ENCODE data around the gene RELN.
"Not testable (repeated sequence)": the region's sequence is repeated elsewhere in the genome, so short reads cannot be mapped to it uniquely, and the experiment has no call there.

Gene RELN

GRCh38 chr7:103940382-103941268, 48.8 kb downstream of the RELN start:
- FAIRE-seq, result no peak

GRCh38 chr7:103937680-103938079, 51.8 kb downstream of the RELN start:
- no peak for FAIRE-seq

GRCh38 chr7:103936558-103936957, 52.9 kb downstream of the RELN start:
- FAIRE-seq, result no peak

GRCh38 chr7:103934508-103934907, 55.0 kb downstream of the RELN start:
- no peak for FAIRE-seq

GRCh38 chr7:103932389-103932788, 57.1 kb downstream of the RELN start:
- FAIRE-seq, result no peak

GRCh38 chr7:103929901-103930311, 59.6 kb downstream of the RELN start:
- no peak for FAIRE-seq

- no peak for FAIRE-seq
Measured at GRCh38 chr7:103928581-103928980, 60.9 kb downstream of the RELN start.

DNA sequence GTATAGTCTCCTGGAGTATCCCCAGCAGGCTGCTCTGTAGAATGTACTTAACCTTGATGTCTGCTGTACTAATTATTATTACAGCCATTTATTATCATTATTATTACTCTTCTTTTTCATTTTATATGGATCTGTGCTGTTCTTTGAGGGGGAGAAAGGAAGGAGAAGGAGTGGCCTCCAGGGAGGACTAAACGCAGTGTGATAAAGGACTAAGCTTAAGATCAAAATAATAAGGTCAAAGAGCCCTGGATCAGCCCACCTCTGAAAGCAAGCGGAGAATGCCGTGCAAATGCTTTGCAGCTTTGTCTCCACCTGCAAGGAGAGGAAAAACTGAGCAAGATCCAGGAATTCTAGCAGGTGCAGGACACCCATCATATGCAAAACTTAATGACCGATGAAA, 65.3 kb downstream of the RELN start:
- no peak for FAIRE-seq

DNA sequence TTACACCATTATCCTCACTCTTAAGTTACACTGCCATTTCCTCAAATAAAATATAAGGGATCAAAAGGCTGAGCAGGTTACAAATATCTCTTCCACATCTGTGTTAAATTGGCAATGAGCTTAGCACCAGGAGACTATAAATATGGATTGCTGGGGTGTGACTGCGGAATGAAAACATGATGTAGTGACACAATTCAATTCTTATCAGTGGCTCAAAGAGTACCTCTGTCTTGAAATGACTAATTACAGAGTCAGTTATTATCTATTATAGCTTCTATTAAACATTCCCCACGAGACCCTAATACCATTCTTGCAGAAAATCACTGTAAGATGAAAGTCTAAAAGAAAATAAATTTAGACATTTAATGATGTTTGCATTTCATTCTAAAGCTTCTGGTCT, 67.1 kb downstream of the RELN start:
- no peak for FAIRE-seq

DNA sequence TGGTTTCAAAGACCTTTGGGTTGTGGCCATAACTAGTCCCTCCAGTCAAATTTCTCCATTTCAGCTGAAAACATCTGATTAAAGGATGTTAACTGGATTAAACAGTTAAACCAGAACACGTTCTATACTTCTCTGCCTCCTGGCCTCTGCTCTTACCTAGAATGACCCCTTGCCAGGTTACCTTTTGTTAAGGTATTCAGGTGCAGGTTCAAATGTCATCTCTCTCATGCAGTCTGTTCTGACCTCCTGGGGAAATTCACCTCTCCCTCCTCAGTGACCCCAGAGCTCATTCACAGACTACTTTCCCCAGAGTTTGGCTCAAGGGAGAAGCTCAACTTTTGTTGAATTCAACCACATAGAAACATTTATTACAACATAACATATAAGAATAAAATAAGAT, 67.8 kb downstream of the RELN start:
- no peak for FAIRE-seq

- no peak for FAIRE-seq
Measured at GRCh38 chr7:103919272-103919868, 70.1 kb downstream of the RELN start.

DNA sequence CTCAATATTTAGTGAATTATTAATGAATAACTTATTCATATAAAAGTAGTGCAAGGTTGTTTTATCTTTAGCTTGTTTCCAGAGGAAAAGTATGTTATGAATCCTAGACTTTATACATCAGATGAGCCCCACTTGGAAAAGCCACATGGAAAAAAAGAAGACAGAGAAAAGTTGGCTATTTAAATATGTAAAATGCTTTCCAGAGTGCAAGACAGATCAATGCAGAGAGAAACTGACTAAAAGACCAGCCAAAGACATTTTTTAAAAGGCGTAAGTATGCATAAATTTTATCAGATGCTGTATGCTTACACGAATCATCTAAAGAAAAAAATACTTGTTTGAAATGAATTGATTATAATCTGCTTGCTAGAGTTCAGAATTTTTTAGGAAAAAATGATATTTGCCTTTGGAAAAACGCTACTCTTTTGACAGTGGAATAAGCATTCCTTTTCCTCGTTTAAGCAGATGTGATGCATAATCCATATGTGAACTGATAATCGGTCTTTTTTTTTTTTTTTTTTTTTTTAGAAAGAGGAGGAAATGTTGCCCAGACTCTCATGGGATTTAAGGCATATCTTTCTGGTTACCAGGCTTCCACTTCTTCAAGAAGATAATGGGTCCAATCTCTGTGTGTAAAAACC, 70.7 kb downstream of the RELN start:
- FAIRE-seq, result no peak

DNA sequence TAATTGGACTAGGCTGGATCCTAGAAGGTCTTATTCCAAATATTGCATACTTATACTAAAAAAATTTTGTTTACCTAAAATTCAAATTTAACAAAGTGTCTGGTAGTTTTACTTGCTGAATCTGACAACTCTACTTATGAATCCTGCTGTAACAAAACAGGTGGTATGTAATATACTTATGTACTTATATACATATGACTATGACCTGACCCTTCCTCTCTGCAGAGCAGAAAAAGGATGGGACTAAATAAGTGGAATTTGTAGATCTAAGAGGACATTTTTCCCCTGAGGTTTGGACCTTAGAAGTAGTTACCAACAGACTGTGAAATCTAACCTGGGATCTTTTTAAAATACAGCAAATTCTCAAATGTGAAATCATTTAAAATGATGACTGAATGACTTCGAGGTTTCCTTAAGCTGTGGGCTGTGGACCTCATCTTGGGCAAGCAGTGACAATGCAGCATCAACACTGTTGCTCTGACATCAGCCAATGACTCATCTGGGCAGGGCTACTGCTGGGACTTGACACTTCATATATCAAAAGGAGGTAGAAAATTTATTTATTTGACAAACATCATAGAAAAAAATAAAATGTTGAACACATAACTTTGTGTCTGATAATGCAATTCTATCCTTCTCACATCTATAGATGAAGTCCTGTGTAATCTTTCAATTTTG, 73.6 kb downstream of the RELN start:
- no peak for FAIRE-seq

DNA sequence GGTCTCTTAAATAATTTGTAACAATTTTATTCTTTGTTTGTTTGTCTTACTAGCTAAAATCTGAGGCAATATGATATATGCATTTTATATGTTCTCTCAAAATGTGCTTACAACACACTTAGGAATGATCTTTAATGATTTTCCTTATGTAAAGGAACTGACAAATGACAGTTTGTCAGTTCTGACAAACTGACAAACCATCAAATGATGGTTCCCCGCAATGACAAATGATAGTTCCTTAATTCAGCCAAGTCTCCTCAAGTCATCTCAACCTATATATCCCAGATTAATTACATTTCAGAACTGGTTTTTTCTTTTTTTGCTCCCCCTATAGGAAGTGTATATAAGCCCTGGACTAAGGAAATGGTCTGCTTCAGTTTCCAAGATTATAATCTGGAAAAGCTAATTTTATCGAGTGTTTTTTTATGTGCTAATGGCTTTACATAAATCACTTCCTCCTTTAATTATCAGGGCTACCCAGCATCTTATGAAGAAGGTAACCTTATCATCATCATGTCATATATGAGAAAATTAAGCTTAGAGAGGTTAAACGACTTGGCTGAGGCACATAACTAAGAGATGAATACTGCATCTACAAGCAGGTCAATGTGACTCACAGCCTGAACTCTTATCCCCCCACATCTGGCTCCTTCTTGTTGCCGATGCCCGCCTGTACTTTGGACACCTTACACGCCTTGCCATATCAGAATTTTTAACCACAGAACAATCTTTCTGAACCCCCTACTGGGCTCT, 75.1 kb downstream of the RELN start:
- no peak for FAIRE-seq

DNA sequence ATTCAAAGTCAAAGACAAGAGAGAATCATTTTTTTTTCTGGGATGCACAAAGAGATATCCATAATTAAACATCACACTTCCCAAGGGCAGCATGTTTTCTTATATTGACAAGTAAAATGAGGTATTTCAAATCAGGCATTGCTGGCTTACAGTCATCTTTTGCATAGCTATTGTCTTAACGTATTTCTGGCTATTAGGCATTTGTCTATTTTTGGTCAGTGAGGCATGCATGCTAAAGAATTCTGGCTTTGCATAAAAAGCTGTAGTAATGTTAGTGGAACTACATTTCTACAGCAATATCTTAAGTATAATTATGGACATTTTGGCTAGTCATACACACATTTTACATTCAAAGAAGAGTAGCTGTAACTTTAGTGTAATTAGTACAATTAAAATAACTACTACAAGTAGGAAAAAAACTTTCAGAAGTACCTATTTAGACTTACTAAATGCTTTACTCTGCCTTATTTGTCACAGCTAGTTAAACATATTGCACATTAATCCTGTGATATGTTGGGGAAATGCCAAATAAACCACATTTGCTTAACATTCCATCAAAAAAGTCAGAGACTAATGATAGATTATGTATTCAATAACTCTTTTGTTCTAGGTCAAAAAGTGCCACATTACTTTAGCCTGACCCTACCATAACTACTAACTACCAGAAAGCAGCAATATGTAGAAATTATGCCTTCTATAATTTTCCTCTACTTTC, 76.4 kb downstream of the RELN start:
- no peak for FAIRE-seq

GRCh38 chr7:103911015-103911414, 78.4 kb downstream of the RELN start:
- not testable (repeated sequence) for FAIRE-seq

DNA sequence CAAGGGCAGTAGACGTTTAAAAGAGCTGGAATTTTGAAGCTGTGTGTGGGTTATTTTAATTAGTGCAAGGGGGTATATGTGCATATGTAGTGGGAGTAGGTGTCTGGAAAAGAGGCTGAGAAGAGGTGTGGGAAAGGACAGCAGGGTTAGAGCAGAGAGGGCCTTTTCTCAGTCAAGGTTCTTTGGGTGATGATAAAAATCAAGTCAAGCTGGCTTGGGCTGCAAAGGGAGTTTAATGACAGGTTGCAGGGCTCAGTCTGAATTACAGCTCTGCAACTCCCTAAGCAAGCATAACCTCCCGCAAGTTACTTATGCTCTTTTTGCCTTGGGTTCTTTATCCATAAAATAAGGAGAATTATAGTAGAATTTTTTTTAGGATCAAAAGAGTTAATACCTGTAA, 83.5 kb downstream of the RELN start:
- FAIRE-seq, result no peak

DNA sequence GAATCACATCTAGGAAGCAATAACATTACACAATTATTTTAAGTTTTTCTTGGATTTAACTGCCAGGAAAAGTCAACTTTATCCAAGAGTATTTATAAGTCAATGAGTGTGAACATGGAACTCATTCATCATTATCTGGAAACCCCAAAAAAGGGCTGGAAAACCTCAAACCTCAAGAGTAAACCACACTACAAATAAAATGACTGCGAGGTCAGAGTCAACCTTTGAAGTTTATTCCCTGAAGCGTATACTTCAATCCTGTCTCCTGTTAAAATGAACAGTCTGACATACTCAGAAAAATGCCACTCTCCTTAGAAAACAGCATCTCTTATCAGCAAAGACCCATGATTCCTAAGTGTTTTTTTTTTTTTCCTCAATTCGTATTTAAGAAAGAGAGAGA, 86.5 kb downstream of the RELN start:
- no peak for FAIRE-seq

DNA sequence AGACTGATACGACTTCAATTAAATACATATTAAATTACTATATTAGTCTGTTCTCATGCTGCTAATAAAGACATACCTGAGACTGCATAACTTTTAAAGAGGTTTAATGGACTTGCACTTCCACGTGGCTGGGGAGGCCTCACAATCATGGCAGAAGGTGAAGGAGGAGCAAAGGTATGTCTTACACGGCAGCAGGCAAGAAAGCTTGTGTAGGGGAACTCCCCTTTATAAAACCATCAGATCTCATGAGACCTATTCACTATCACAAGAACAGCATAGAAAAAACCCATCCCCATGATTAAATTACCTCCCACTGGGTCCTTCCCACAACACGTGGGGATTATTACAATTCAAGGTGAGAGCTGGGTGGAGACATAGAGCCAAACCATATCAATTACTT, 92.6 kb downstream of the RELN start:
- FAIRE-seq, result not testable (repeated sequence)

DNA sequence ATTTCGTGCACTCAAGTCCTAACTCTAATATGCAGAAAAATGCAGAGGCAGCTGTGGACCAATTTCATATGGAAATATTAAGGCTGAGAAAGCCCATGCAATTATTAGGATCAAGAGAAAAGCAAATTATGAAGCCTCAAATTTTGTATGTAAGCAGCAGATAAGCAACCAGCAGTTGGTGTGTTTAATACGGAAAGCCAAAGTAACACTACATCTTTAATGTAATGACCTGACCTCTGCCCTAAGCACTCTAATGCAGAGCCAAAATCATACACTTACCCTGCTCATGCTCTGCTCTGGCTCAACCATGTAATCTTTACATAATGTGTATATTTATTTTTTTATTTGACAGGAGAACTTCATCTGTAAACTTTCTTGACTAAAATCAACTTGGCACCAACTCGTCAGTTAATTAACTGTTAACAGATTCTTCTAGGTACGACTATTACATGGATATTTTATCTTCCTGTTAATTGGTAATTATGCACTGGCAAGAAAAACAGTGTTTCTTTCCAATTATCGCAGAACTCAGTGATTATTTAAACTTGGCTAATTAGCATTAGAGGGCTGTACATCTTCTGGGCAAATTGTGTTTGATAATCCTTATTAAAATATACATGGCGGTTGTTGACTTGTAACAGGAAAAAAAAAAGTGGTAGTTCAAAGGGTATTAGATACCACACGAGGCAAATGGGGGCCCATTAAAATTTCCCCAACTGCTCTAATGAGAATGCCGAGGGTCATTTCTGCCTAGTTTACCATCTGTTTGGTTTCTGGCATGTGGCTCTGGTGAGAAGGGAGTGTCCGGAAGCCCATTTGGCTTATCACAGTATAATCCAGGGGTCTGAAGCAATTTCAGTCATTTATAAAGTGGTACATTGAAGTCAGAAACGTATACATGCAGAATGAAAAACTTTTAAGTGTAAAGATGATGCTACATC, 94.5 kb downstream of the RELN start:
- FAIRE-seq, result no peak

DNA sequence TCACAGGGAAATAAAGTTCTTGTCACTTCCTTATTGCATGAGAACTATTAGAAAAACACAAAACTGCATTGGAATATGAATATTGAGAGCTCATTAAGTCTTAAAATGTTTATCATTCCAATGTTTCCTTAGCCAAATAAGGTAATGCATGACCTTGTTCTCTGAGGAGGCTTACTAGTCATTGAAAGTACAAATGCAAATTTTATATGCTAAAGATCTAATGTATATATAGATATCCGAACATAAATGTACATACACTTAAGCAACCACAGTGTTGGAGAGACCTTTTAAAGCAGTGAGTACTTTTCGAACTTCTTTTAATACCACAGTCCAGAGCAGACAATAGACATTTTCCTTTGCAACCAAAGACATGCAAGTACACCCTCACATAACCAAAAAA, 96.1 kb downstream of the RELN start:
- no peak for FAIRE-seq
